GM18873 (cell line): ENCODE data around the gene ARL14.

Source experiments
- ATAC-seq: cut with Tn5 transposase; IDR thresholded peaks from one replicate; pipeline ENCODE4 v1.9.1; 2021; ENCODE audit warnings: mild to moderate bottlenecking, moderate library complexity, moderate number of reproducible peaks; ENCODE audit not compliant: unreplicated experiment, low FRiP score

ARL14 gene

DNA sequence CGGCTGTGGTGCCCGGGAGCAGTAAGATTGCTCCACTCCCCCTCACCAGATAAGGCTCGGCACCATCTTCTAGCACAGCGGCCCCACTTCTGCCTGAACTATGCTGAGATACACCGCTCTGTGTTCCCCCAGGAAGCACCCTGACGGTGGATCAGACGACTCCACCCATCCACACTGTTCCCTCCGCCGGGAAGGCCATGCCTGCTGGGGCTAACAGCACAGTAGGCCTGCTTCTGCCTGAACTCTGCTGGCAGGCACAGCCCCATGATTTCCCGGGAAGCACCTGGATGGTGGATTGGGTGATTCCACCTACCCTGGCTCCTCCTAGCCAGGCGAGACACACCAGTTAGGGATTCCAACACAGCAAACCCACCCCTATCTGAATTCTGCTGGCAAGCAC, 42.8 kb downstream of the ARL14 start:
- no peak for ATAC-seq

DNA sequence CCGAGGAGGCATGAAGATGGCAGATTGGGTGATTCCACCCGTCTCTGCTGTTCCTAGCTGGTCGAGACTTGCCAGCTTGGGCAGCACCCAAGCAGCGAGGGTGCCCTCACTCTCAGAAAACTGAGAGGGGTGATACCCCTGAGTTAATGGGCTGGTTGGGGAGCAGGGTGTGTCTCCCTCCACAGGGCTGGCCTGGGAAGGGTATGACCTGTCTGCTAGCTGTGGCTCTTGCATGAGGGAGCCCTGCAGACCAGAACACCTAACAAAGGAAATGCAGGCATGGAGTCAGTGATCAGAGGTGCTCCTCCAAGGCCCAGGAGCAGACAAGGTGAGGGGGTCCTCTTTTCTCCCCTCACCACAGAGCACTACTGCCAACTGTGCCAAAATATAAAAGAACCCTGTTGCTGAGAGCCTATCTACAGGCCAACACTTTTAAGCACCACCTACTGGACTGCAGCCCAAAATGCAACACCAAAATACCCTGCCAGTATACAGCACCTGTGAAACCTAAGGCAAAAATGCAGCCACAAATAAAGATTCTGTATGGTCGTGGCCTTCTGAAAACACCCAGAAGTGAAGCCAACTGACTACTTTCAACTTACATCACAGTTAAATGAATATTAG, 43.3 kb downstream of the ARL14 start:
- no peak for ATAC-seq

- ATAC-seq, result no peak
Measured at GRCh38 chr3:160722331-160722730, 45.4 kb downstream of the ARL14 start.

DNA sequence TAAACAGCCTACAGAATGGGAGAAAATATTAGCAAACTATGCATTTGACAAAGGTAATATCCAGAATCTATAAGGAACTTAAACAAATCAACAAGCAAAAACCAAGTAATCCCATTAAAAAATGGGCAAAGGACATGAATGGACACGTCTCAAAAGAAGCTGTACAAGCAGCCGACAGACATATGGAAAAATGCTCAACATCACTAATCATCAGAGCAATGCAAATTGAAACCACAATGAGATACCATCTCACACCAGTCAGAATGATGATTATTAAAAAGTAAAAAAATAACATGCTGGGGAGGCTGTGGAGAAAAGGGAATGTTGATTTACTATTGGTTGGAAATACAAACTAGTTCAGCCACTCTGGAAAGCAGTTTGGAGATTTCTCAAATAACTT, 48.4 kb downstream of the ARL14 start:
- no peak for ATAC-seq
